ENCODE data around the gene ZNF496. TPM values are rescaled to one million over a fixed set of nuclear protein-coding genes. Genes with fewer than 3 reads are reported as not detected.

ZNF496 gene
- total and polyA plus RNA-seq, 2 experiments from 2014 or later: 6.7 to 21.0 TPM

GRCh38 chr1:247295274-247295684 lies 36.4 kb downstream of the ZNF496 start:
- Histone ChIP-seq H3K27ac (no peak overlapping the region), H3K36me3 (ENCODE audit: low read depth) (no peaks in the 10 kb centered on the region; the same call in 1 of the 2 replicates), H3K4me2 (ENCODE audit: unreplicated experiment) (peak overlapping the region; percentile 3), H3K79me2 (ENCODE audit: insufficient read depth) (no peaks in the 10 kb centered on the region), H3K9me3 (ENCODE audit: low read depth) (no peaks in the 10 kb centered on the region), H3K9me2 (ENCODE audit: insufficient read depth) (no peaks in the 10 kb centered on the region), H2AFZ (no peak overlapping the region), H3K27me3 (replicated peaks; ENCODE audit: insufficient read depth) (no peaks in the 10 kb centered on the region), H3F3A (ENCODE audit: insufficient read depth) (peaks cover 9% of the 10 kb centered on the region; the same call in 1 of the 2 replicates), H3K4me3 (no peak overlapping the region), H4K20me1 (ENCODE audit: insufficient read depth) (no peaks in the 10 kb centered on the region), H3K4me1 (ENCODE audit: insufficient read depth) (peaks cover 18% of the 10 kb centered on the region), H3K9ac (no peak overlapping the region)
- WGBS, 2 experiments (ENCODE audit: low coverage in 1 of 2, low lambda C conversion rate in 2 of 2, missing lambda C conversion rate in 2 of 2): 36% methylated on average over 6 of the region's 6 CpGs
- in situ Hi-C loops (cut with MboI): no loop called here
- TF ChIP-seq EZH2phosphoT487 (IDR thresholded peaks at IDR 0.05; ENCODE audit: insufficient read depth, low read depth): no peak
- no peak for TF ChIP-seq EZH2 (IDR thresholded peaks at IDR 0.05; ENCODE audit: insufficient read depth, poor library complexity, severe bottlenecking)
- peak; percentile 68 for DNase-seq

- TF ChIP-seq EZH2phosphoT487 (IDR thresholded peaks at IDR 0.05; ENCODE audit: insufficient read depth, low read depth) (no peak), EZH2 (IDR thresholded peaks at IDR 0.05; ENCODE audit: insufficient read depth, poor library complexity, severe bottlenecking) (no peak)
- Histone ChIP-seq H3K27me3 (replicated peaks; ENCODE audit: insufficient read depth) (no peaks in the 10 kb centered on the region), H3K79me2 (ENCODE audit: insufficient read depth) (no peaks in the 10 kb centered on the region), H3K27ac (no peak overlapping the region), H3K36me3 (ENCODE audit: low read depth) (no peaks in the 10 kb centered on the region), H3K4me1 (ENCODE audit: insufficient read depth) (peaks cover 18% of the 10 kb centered on the region), H3K4me2 (ENCODE audit: unreplicated experiment) (peak overlapping the region; percentile 55), H3K4me3 (no peak overlapping the region), H3K9me3 (ENCODE audit: low read depth) (no peaks in the 10 kb centered on the region), H3K9me2 (ENCODE audit: insufficient read depth) (no peaks in the 10 kb centered on the region), H3F3A (ENCODE audit: insufficient read depth) (peaks cover 9% of the 10 kb centered on the region; the same call in 1 of the 2 replicates), H3K9ac (no peak overlapping the region), H2AFZ (no peak overlapping the region), H4K20me1 (ENCODE audit: insufficient read depth) (no peaks in the 10 kb centered on the region)
- in situ Hi-C loops (cut with MboI): no loop called here
- peak; percentile 86 for DNase-seq
- 66 to 67% methylated on average over 5 of the region's 5 CpGs for WGBS, 2 experiments (ENCODE audit: low coverage in 1 of 2, low lambda C conversion rate in 2 of 2, missing lambda C conversion rate in 2 of 2)
Observed at GRCh38 chr1:247294282-247294681, 37.4 kb downstream of the ZNF496 start.

GRCh38 chr1:247293047-247293446 lies 38.6 kb downstream of the ZNF496 start:
- in situ Hi-C loops (cut with MboI): no loop called here
- no peak overlapping the region for H3K4me3 ChIP-seq
- H3K79me2 ChIP-seq (ENCODE audit: insufficient read depth): no peaks in the 10 kb centered on the region
- WGBS, 2 experiments (ENCODE audit: low coverage in 1 of 2, low lambda C conversion rate in 2 of 2, missing lambda C conversion rate in 2 of 2): 66 to 70% methylated on average over 7 of the region's 7 CpGs
- peak; percentile 18 for DNase-seq
- H3K4me1 ChIP-seq (ENCODE audit: insufficient read depth): peaks cover 18% of the 10 kb centered on the region
- H3K36me3 ChIP-seq (ENCODE audit: low read depth): no peaks in the 10 kb centered on the region
- no peaks in the 10 kb centered on the region for H3K27me3 ChIP-seq (replicated peaks; ENCODE audit: insufficient read depth)
- no peak overlapping the region for H2AFZ ChIP-seq
- H4K20me1 ChIP-seq (ENCODE audit: insufficient read depth): no peaks in the 10 kb centered on the region
- TF ChIP-seq EZH2 (IDR thresholded peaks at IDR 0.05; ENCODE audit: insufficient read depth, poor library complexity, severe bottlenecking) (no peak), EZH2phosphoT487 (IDR thresholded peaks at IDR 0.05; ENCODE audit: insufficient read depth, low read depth) (no peak)
- H3K9me3 ChIP-seq (ENCODE audit: low read depth): no peaks in the 10 kb centered on the region
- no peak overlapping the region for H3K27ac ChIP-seq
- H3K4me2 ChIP-seq (ENCODE audit: unreplicated experiment): no peak overlapping the region
- no peaks in the 10 kb centered on the region for H3K9me2 ChIP-seq (ENCODE audit: insufficient read depth)
- no peak overlapping the region for H3K9ac ChIP-seq
- peaks cover 9% of the 10 kb centered on the region; the same call in 1 of the 2 replicates for H3F3A ChIP-seq (ENCODE audit: insufficient read depth)

DNA sequence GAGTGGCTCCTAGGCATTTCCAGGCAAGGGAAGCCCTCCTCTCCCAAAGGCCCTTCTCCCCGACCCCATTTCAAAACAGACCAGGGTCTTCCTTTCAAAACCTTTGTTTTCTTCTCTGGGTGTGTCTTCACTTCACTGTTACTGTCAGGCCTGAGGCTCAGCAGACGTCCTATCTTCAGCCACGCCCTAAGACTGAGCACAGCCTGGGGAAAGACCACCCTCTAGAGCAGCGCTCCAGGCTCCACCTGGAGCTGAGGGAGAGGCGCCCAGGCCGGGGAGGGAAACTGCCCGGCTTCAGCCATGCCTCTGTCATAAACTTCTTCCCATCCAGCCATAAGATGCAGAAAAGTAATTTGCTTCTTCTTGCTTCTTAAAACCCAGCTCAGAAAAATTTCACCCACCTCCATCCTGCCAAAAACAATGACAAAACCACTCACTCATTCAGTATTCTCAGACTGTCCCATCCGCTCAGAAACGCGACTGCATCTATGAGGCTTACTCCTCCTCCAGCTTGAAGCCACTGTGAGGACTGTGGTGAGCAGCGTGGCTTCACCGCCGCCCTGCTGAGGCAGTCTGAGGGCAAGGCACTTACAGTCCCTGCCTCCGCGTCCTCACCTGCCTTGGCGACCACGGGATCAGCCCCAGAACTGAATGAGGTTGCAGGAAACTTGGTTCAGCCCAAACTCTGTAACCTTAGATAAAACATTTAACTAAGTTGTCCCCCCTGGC lies 39.7 kb downstream of the ZNF496 start:
- H3F3A ChIP-seq (ENCODE audit: insufficient read depth): peaks cover 9% of the 10 kb centered on the region; the same call in 1 of the 2 replicates
- no peak overlapping the region for H3K4me3 ChIP-seq
- no peak overlapping the region for H3K9ac ChIP-seq
- no peaks in the 10 kb centered on the region for H4K20me1 ChIP-seq (ENCODE audit: insufficient read depth)
- in situ Hi-C loops (cut with MboI): no loop called here
- WGBS, 2 experiments (ENCODE audit: low coverage in 1 of 2, low lambda C conversion rate in 2 of 2, missing lambda C conversion rate in 2 of 2): 51 to 64% methylated on average over 17 of the region's 17 CpGs
- no peaks in the 10 kb centered on the region for H3K27me3 ChIP-seq (replicated peaks; ENCODE audit: insufficient read depth)
- no peaks in the 10 kb centered on the region for H3K79me2 ChIP-seq (ENCODE audit: insufficient read depth)
- DNase-seq: no peak
- no peaks in the 10 kb centered on the region for H3K36me3 ChIP-seq (ENCODE audit: low read depth)
- H2AFZ ChIP-seq: no peak overlapping the region
- peaks cover 18% of the 10 kb centered on the region for H3K4me1 ChIP-seq (ENCODE audit: insufficient read depth)
- H3K27ac ChIP-seq: no peak overlapping the region
- no peaks in the 10 kb centered on the region for H3K9me3 ChIP-seq (ENCODE audit: low read depth)
- no peak overlapping the region for H3K4me2 ChIP-seq (ENCODE audit: unreplicated experiment)
- TF ChIP-seq EZH2phosphoT487 (IDR thresholded peaks at IDR 0.05; ENCODE audit: insufficient read depth, low read depth) (no peak), EZH2 (IDR thresholded peaks at IDR 0.05; ENCODE audit: insufficient read depth, poor library complexity, severe bottlenecking) (no peak)
- no peaks in the 10 kb centered on the region for H3K9me2 ChIP-seq (ENCODE audit: insufficient read depth)

Data from GM23248 (cell line).